ENCODE results near the gene PWWP2A.
"Not testable (repeated sequence)": the region's sequence is repeated elsewhere in the genome, so short reads cannot be mapped to it uniquely, and the experiment has no call there.

Gene PWWP2A

GRCh38 chr5:160144436-160144835, 25.2 kb upstream of the PWWP2A start:
- not testable (repeated sequence) for H4K91ac ChIP-seq (ENCODE audit: low read depth, low read length); H2BK12ac ChIP-seq (ENCODE audit: low read length); H3K79me2 ChIP-seq (ENCODE audit: control insufficient read depth, insufficient read depth, low read length, poor library complexity); H3K18ac ChIP-seq (ENCODE audit: low read length); H2BK5ac ChIP-seq (ENCODE audit: low read depth, low read length, poor library complexity); H3K23ac ChIP-seq (ENCODE audit: low read length); H3K27me3 ChIP-seq (ENCODE audit: insufficient read depth, low read length); H2AK5ac ChIP-seq (ENCODE audit: low read length); H2BK120ac ChIP-seq (ENCODE audit: insufficient read depth, low read length, poor library complexity); H3K4me1 ChIP-seq (ENCODE audit: control insufficient read depth in 1 of 2, insufficient read depth in 2 of 2, low read length in 2 of 2); H3K4me2 ChIP-seq (ENCODE audit: low read length); H3K27ac ChIP-seq (ENCODE audit: low read depth, low read length); H3K4ac ChIP-seq (ENCODE audit: low read depth, low read length); H3K4me3 ChIP-seq (ENCODE audit: low read depth, low read length); H3K36me3 ChIP-seq (ENCODE audit: control insufficient read depth in 1 of 2, insufficient read depth in 2 of 2, low read length in 2 of 2); H3K9ac ChIP-seq (ENCODE audit: low read length); H3K14ac ChIP-seq (ENCODE audit: low read length); H2AFZ ChIP-seq (ENCODE audit: insufficient read depth, low read length, poor library complexity); H4K8ac ChIP-seq (ENCODE audit: low read depth, low read length); H4K12ac ChIP-seq (ENCODE audit: low read depth, low read length); H3K9me3 ChIP-seq (ENCODE audit: insufficient read depth, low read depth, low read length); H3K79me1 ChIP-seq (ENCODE audit: low read length)
- no CpG with 5 or more reads among the region's 7 CpGs for WGBS (ENCODE audit: extremely low coverage, insufficient coverage, insufficient read length)
- peak; percentile 88 to 92 for DNase-seq

GRCh38 chr5:160134332-160134731, 15.1 kb upstream of the PWWP2A start:
- no peaks in the 10 kb centered on the region for H3K79me2 ChIP-seq (ENCODE audit: control insufficient read depth, insufficient read depth, low read length, poor library complexity)
- H2BK5ac ChIP-seq (ENCODE audit: low read depth, low read length, poor library complexity), result no peak overlapping the region
- no peak overlapping the region for H3K9ac ChIP-seq (ENCODE audit: low read length)
- H2AFZ ChIP-seq (ENCODE audit: insufficient read depth, low read length, poor library complexity), result no peak overlapping the region
- DNase-seq, result no peak
- no peaks in the 10 kb centered on the region for H3K9me3 ChIP-seq (ENCODE audit: insufficient read depth, low read depth, low read length)
- H4K8ac ChIP-seq (ENCODE audit: low read depth, low read length), result no peak overlapping the region
- no peaks in the 10 kb centered on the region for H3K4me1 ChIP-seq (ENCODE audit: control insufficient read depth in 1 of 2, insufficient read depth in 2 of 2, low read length in 2 of 2)
- H3K79me1 ChIP-seq (ENCODE audit: low read length), result no peaks in the 10 kb centered on the region
- WGBS (ENCODE audit: extremely low coverage, insufficient coverage, insufficient read length), result no CpG with 5 or more reads among the region's 1 CpG
- no peak overlapping the region for H3K18ac ChIP-seq (ENCODE audit: low read length)
- H3K4me2 ChIP-seq (ENCODE audit: low read length), result no peak overlapping the region
- H2AK5ac ChIP-seq (ENCODE audit: low read length), result no peak overlapping the region
- H2BK120ac ChIP-seq (ENCODE audit: insufficient read depth, low read length, poor library complexity), result no peak overlapping the region
- H3K23ac ChIP-seq (ENCODE audit: low read length), result no peak overlapping the region
- no peak overlapping the region for H3K4ac ChIP-seq (ENCODE audit: low read depth, low read length)
- H3K36me3 ChIP-seq (ENCODE audit: control insufficient read depth in 1 of 2, insufficient read depth in 2 of 2, low read length in 2 of 2), result no peaks in the 10 kb centered on the region
- H4K91ac ChIP-seq (ENCODE audit: low read depth, low read length), result no peak overlapping the region
- no peak overlapping the region for H4K12ac ChIP-seq (ENCODE audit: low read depth, low read length)
- no peak overlapping the region for H3K14ac ChIP-seq (ENCODE audit: low read length)
- no peak overlapping the region for H2BK12ac ChIP-seq (ENCODE audit: low read length)
- no peak overlapping the region for H3K27ac ChIP-seq (ENCODE audit: low read depth, low read length)
- no peak overlapping the region for H3K4me3 ChIP-seq (ENCODE audit: low read depth, low read length)
- no peaks in the 10 kb centered on the region for H3K27me3 ChIP-seq (ENCODE audit: insufficient read depth, low read length)

- Histone ChIP-seq H3K27ac (ENCODE audit: low read depth, low read length) (no peak overlapping the region), H3K4me1 (ENCODE audit: control insufficient read depth in 1 of 2, insufficient read depth in 2 of 2, low read length in 2 of 2) (no peaks in the 10 kb centered on the region), H4K12ac (ENCODE audit: low read depth, low read length) (no peak overlapping the region), H3K79me2 (ENCODE audit: control insufficient read depth, insufficient read depth, low read length, poor library complexity) (no peaks in the 10 kb centered on the region), H3K23ac (ENCODE audit: low read length) (no peak overlapping the region), H3K9ac (ENCODE audit: low read length) (no peak overlapping the region), H3K4me3 (ENCODE audit: low read depth, low read length) (no peak overlapping the region), H3K36me3 (ENCODE audit: control insufficient read depth in 1 of 2, insufficient read depth in 2 of 2, low read length in 2 of 2) (no peaks in the 10 kb centered on the region), H2AFZ (ENCODE audit: insufficient read depth, low read length, poor library complexity) (no peak overlapping the region), H3K27me3 (ENCODE audit: insufficient read depth, low read length) (no peaks in the 10 kb centered on the region), H3K14ac (ENCODE audit: low read length) (no peak overlapping the region), H4K91ac (ENCODE audit: low read depth, low read length) (no peak overlapping the region), H3K79me1 (ENCODE audit: low read length) (no peaks in the 10 kb centered on the region), H4K8ac (ENCODE audit: low read depth, low read length) (no peak overlapping the region), H3K4me2 (ENCODE audit: low read length) (no peak overlapping the region), H3K9me3 (ENCODE audit: insufficient read depth, low read depth, low read length) (no peaks in the 10 kb centered on the region), H2BK120ac (ENCODE audit: insufficient read depth, low read length, poor library complexity) (no peak overlapping the region), H2BK5ac (ENCODE audit: low read depth, low read length, poor library complexity) (no peak overlapping the region), H3K18ac (ENCODE audit: low read length) (no peak overlapping the region), H2BK12ac (ENCODE audit: low read length) (no peak overlapping the region), H3K4ac (ENCODE audit: low read depth, low read length) (no peak overlapping the region), H2AK5ac (ENCODE audit: low read length) (no peak overlapping the region)
- WGBS (ENCODE audit: extremely low coverage, insufficient coverage, insufficient read length), result no CpG with 5 or more reads among the region's 7 CpGs
- DNase-seq, result no peak
These were observed 14.7 kb upstream of the PWWP2A start for GRCh38 chr5:160133918-160134304.

- Histone ChIP-seq H3K4me2 (ENCODE audit: low read length) (peak overlapping the region; percentile 24), H3K27ac (ENCODE audit: low read depth, low read length) (no peak overlapping the region), H3K9me3 (ENCODE audit: insufficient read depth, low read depth, low read length) (no peaks in the 10 kb centered on the region), H2AFZ (ENCODE audit: insufficient read depth, low read length, poor library complexity) (peak overlapping the region; percentile 1), H3K27me3 (ENCODE audit: insufficient read depth, low read length) (no peaks in the 10 kb centered on the region), H3K4ac (ENCODE audit: low read depth, low read length) (no peak overlapping the region), H2BK12ac (ENCODE audit: low read length) (no peak overlapping the region), H3K9ac (ENCODE audit: low read length) (no peak overlapping the region), H3K4me3 (ENCODE audit: low read depth, low read length) (no peak overlapping the region), H4K12ac (ENCODE audit: low read depth, low read length) (no peak overlapping the region), H3K18ac (ENCODE audit: low read length) (no peak overlapping the region), H3K23ac (ENCODE audit: low read length) (no peak overlapping the region), H2BK5ac (ENCODE audit: low read depth, low read length, poor library complexity) (no peak overlapping the region), H3K14ac (ENCODE audit: low read length) (no peak overlapping the region), H3K79me2 (ENCODE audit: control insufficient read depth, insufficient read depth, low read length, poor library complexity) (no peaks in the 10 kb centered on the region), H4K8ac (ENCODE audit: low read depth, low read length) (peak overlapping the region; percentile 7), H2BK120ac (ENCODE audit: insufficient read depth, low read length, poor library complexity) (no peak overlapping the region), H3K36me3 (ENCODE audit: control insufficient read depth in 1 of 2, insufficient read depth in 2 of 2, low read length in 2 of 2) (no peaks in the 10 kb centered on the region), H2AK5ac (ENCODE audit: low read length) (no peak overlapping the region), H3K79me1 (ENCODE audit: low read length) (no peaks in the 10 kb centered on the region), H4K91ac (ENCODE audit: low read depth, low read length) (no peak overlapping the region), H3K4me1 (ENCODE audit: control insufficient read depth in 1 of 2, insufficient read depth in 2 of 2, low read length in 2 of 2) (no peaks in the 10 kb centered on the region)
- WGBS (ENCODE audit: extremely low coverage, insufficient coverage, insufficient read length), result no CpG with 5 or more reads among the region's 31 CpGs
- no peak for DNase-seq
These were observed 14.0 kb upstream of the PWWP2A start for GRCh38 chr5:160133071-160133917.

Measured in trophoblast cell (in vitro differentiated cells and primary cell).